K562 (cell line): ENCODE results near the gene TNFSF11.

Experiments used
- CTCF ChIP-seq, 3 experiments: IDR thresholded peaks in 2 of 3; conservative IDR thresholded peaks in 1 of 3; 2 replicates each; pipeline ENCODE4 v1.5.1; 2011 to 2012; ENCODE audit warnings: low read length in 3 of 3, mild to moderate bottlenecking in 3 of 3, control low read depth in 2 of 3, improper control_type of control experiment in 1 of 3, inconsistent platforms in 1 of 3, low read depth in 1 of 3, mixed read lengths in 1 of 3, moderate library complexity in 1 of 3; ENCODE audit not compliant: insufficient read depth in 2 of 3
- DEAF1 ChIP-seq: fragments of 450-650 bp; formaldehyde crosslinking; IDR thresholded peaks from 2 replicates; pipeline ENCODE4 v1.4.0; 2020; ENCODE audit warnings: mild to moderate bottlenecking, moderate library complexity
- GATAD2B ChIP-seq: fragments of 450-650 bp; IDR thresholded peaks from 2 replicates; pipeline ENCODE4 v1.6.1; 2017; ENCODE audit warnings: mild to moderate bottlenecking, borderline replicate concordance
- NFRKB ChIP-seq: fragments of 450-650 bp; IDR thresholded peaks from 2 replicates; pipeline ENCODE4 v1.6.1; 2016; ENCODE audit warnings: low read depth
- NFYB ChIP-seq: IDR thresholded peaks from 2 replicates; pipeline ENCODE4 v1.6.1; 2011; ENCODE audit warnings: mild to moderate bottlenecking, moderate library complexity; ENCODE audit not compliant: insufficient read length; ENCODE audit errors: extremely low read depth
- POLR2A ChIP-seq: fragments of 450-650 bp; conservative IDR thresholded peaks from 2 replicates; pipeline ENCODE4 v1.6.1; 2016
- TCF3 ChIP-seq: sonication (generic); formaldehyde crosslinking; IDR thresholded peaks from 2 replicates; pipeline ENCODE4 v1.4.0; 2020; ENCODE audit warnings: mild to moderate bottlenecking, missing genetic modification reagents
- ZNF384 ChIP-seq: IDR thresholded peaks from 2 replicates; pipeline ENCODE4 v1.6.1; 2012; ENCODE audit warnings: low read depth, low read length, improper control_type of control experiment

- no peak for TF ChIP-seq NFYB
- no peak for TF ChIP-seq GATAD2B
- TF ChIP-seq DEAF1 (CRISPR knock-in tag) = no peak
- no peak for TF ChIP-seq ZNF384
- no peak for TF ChIP-seq TCF3 (CRISPR knock-in tag)
- TF ChIP-seq CTCF (IDR thresholded peaks at IDR 0.05 in 2 of 3, conservative IDR thresholded peaks at IDR 0.05 in 1 of 3; ENCODE audit: insufficient read depth in 2 of 3, low read depth in 1 of 3, low read length in 3 of 3) = no peak
- TF ChIP-seq NFRKB = no peak
- TF ChIP-seq POLR2A = no peak
These were observed 51.7 kb downstream of the TNFSF11 start for GRCh38 chr13:42625611-42626010.
